ENCODE measurements around the gene B4GALNT2.
A peak's percentile ranks its signal among the peaks of the same experiment; 100 is the strongest.

Gene B4GALNT2

DNA sequence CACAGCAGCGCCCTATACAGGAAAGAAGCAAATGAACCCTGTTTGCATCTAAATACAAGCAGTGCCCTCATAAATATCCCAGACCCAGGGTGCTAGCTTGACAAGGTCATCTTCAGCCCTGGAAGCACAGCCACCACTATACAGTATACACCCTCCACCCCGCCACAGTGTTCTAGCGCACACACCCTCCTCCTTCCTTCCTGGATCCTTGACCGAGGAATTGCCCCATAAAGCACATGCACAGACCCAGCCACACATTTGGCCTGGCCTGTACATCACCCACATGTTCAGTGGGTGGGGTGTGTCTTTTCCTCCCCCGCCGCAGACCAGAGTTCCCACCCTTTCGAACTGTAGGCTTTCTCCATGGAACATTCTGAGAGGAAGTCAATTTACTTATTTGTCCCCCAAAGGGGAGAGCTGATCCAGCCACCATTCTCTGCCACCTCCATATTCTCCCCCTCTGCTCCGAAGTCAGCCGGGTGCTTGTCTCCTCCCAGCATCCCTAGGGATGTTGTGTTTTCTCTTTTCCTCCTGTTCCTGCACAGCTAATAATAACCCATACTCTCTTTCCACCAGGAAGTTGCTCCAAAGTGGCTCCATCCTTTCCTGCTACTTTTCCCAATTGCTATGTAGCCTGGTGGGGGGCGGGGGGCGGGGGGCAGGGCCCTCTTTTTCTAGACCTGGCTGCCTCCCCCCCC, 84.5 kb downstream of the B4GALNT2 start:
- TF ChIP-seq, protein P1, sequence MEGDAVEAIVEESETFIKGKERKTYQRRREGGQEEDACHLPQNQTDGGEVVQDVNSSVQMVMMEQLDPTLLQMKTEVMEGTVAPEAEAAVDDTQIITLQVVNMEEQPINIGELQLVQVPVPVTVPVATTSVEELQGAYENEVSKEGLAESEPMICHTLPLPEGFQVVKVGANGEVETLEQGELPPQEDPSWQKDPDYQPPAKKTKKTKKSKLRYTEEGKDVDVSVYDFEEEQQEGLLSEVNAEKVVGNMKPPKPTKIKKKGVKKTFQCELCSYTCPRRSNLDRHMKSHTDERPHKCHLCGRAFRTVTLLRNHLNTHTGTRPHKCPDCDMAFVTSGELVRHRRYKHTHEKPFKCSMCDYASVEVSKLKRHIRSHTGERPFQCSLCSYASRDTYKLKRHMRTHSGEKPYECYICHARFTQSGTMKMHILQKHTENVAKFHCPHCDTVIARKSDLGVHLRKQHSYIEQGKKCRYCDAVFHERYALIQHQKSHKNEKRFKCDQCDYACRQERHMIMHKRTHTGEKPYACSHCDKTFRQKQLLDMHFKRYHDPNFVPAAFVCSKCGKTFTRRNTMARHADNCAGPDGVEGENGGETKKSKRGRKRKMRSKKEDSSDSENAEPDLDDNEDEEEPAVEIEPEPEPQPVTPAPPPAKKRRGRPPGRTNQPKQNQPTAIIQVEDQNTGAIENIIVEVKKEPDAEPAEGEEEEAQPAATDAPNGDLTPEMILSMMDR (IDR thresholded peaks at IDR 0.05; ENCODE audit: insufficient read depth, low read length, poor library complexity, severe bottlenecking): no peak
- DNase-seq (ENCODE audit: extremely low read depth, insufficient read length): no peak
- Histone ChIP-seq H3K36me3 (ENCODE audit: control insufficient read depth, insufficient read depth, low read length) (peaks cover 20% of the 10 kb centered on the region), H3K4me3 (replicated peaks; ENCODE audit: low read depth, low read length) (no peak overlapping the region), H3K27me3 (replicated peaks; ENCODE audit: control insufficient read depth, insufficient read depth, low read length) (no peaks in the 10 kb centered on the region)

DNA sequence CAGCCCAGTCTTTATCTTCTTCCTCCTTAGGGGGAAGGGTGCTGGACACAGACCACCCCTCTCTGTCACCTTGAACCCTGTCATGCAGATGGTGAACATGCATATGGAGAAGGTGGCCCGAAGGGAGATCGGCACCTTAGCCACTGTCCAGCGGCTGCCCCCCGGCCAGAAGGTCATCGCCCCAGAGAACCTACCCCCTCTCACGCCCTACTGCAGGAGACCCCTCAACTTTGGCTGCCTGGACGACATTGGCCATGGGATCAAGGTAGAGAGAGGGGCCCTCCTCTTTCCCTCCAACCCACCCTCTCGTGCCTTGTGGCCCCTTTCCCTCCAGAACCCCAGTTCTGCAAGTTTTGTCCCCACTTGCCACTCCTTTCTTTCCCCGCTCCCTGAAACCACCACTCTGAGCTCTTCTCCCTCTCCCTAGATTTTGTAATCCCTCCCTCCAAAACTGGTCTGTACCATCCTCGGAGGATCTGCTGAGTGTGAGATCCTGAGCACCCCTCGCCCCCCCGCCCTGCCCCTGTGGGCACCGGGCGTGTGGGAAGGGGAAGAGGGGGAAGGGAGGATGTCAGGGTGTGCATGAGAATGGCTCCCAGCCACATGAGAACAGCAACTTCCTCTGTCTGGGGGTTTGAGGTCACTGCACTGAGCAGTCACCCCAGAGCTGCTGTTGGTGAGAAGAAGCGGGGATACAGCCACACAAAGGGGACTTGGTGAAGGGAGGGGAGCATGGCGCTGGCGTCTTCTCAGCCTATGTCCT, 85.3 kb downstream of the B4GALNT2 start:
- Histone ChIP-seq H3K36me3 (ENCODE audit: control insufficient read depth, insufficient read depth, low read length) (peaks cover 27% of the 10 kb centered on the region), H3K27me3 (replicated peaks; ENCODE audit: control insufficient read depth, insufficient read depth, low read length) (no peaks in the 10 kb centered on the region), H3K4me3 (replicated peaks; ENCODE audit: low read depth, low read length) (no peak overlapping the region)
- TF ChIP-seq, protein P1 (IDR thresholded peaks at IDR 0.05; ENCODE audit: insufficient read depth, low read length, poor library complexity, severe bottlenecking): no peak
- DNase-seq (ENCODE audit: extremely low read depth, insufficient read length): peak; percentile 76

DNA sequence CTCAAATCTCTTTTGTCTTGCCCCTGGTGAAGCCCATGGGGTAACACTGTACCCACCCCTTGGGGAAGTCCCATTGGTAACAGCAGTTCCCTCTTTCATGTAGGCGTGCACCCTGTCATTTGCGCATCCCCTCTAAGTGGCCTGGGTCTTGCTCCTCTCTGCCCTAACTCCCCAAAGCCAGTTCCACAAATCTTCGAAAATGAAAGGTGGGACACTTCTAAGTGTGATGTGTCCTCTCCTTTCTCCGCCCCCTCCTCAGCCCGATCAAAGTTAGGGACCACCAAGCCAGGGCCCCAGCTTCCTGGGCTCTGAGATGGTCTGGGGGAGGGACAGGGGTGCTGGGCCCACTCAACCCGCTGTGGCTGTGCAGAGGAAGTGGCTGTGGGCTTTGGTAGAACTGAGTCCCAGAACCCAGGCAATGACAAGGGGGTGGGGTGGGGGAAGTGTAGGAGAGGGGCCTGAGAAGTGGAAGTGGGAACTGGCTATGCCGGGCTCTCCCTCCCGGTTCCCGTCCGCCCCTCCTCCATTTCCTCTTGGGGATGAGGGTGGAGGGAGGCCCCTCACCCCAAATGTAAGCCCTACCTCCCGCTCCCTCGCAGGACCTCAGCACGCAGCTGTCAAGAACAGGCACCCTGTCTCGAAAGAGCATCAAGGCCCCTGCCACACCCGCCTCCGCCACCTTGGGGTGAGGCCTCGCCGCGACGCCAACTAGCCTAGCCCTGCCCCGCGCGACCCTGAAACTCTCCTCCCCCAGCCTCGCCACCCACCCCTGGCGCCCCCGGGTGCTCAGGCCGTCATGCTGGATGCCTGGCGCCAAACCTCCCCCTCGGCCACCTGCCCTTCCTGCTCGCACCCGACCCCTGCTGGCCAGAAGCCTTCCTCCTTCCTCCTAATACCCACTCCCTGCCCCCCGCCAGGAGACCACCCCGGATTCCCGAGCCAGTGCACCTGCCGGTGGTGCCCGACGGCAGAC, 86.7 kb downstream of the B4GALNT2 start:
- peak overlapping the region; percentile 9; the same call in 1 of the 2 replicates for H3K4me3 ChIP-seq (replicated peaks; ENCODE audit: low read depth, low read length)
- peak; percentile 77 for DNase-seq (ENCODE audit: extremely low read depth, insufficient read length)
- H3K36me3 ChIP-seq (ENCODE audit: control insufficient read depth, insufficient read depth, low read length): peaks cover 32% of the 10 kb centered on the region
- TF ChIP-seq, protein P1 (IDR thresholded peaks at IDR 0.05; ENCODE audit: insufficient read depth, low read length, poor library complexity, severe bottlenecking): peak; percentile 66
- no peaks in the 10 kb centered on the region for H3K27me3 ChIP-seq (replicated peaks; ENCODE audit: control insufficient read depth, insufficient read depth, low read length)

DNA sequence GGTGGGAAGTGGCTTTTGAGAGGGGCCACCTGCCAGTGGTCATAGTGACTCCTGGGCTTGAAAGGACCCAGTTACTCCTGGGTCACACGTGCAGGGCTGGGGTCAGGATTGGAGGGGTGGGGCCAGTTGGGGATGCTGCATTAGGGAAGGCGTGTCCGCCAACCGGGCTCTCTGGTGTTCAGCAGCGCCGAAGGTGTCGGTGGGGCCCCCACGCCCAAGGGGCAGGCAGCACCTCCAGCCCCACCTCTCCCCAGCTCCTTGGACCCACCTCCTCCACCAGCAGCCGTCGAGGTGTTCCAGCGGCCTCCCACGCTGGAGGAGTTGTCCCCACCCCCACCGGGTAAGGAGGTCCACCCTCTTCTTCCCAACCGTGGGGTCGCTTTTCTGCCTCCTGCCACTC, 87.4 kb downstream of the B4GALNT2 start:
- DNase-seq (ENCODE audit: extremely low read depth, insufficient read length): no peak
- Histone ChIP-seq H3K4me3 (replicated peaks; ENCODE audit: low read depth, low read length) (no peak overlapping the region), H3K36me3 (ENCODE audit: control insufficient read depth, insufficient read depth, low read length) (peaks cover 32% of the 10 kb centered on the region), H3K27me3 (replicated peaks; ENCODE audit: control insufficient read depth, insufficient read depth, low read length) (no peaks in the 10 kb centered on the region)
- TF ChIP-seq, protein P1 (IDR thresholded peaks at IDR 0.05; ENCODE audit: insufficient read depth, low read length, poor library complexity, severe bottlenecking): no peak

DNA sequence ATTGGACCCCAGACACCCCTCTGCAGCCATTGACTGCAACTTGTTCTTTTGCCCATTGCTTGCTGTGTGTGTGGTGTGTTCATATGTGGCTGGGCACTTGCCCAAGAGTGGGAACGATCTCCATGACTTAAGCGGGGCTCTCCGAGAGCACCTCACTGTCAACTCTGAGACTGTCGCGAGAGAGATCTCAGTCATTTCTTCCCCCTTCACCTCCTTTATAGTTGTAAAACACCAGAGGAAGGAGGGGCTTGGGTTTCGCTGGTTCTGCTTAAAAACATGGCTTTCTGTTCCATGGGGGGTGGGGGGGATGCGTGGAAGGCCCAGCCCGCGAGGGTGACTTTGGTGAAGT, 90.6 kb downstream of the B4GALNT2 start:
- Histone ChIP-seq H3K4me3 (replicated peaks; ENCODE audit: low read depth, low read length) (no peak overlapping the region), H3K27me3 (replicated peaks; ENCODE audit: control insufficient read depth, insufficient read depth, low read length) (no peaks in the 10 kb centered on the region), H3K36me3 (ENCODE audit: control insufficient read depth, insufficient read depth, low read length) (peaks cover 18% of the 10 kb centered on the region)
- DNase-seq (ENCODE audit: extremely low read depth, insufficient read length): no peak
- TF ChIP-seq, protein P1 (IDR thresholded peaks at IDR 0.05; ENCODE audit: insufficient read depth, low read length, poor library complexity, severe bottlenecking): no peak
